HG03095 (cell line): ENCODE measurements around the gene DCAF5.
"Not testable (repeated sequence)": the region's sequence is repeated elsewhere in the genome, so short reads cannot be mapped to it uniquely, and the experiment has no call there.

Experiments used
- ATAC-seq: cut with Tn5 transposase; IDR thresholded peaks from one replicate; pipeline ENCODE4 v1.9.1; 2021; ENCODE audit warnings: moderate library complexity; ENCODE audit not compliant: unreplicated experiment

Gene DCAF5, protein sequence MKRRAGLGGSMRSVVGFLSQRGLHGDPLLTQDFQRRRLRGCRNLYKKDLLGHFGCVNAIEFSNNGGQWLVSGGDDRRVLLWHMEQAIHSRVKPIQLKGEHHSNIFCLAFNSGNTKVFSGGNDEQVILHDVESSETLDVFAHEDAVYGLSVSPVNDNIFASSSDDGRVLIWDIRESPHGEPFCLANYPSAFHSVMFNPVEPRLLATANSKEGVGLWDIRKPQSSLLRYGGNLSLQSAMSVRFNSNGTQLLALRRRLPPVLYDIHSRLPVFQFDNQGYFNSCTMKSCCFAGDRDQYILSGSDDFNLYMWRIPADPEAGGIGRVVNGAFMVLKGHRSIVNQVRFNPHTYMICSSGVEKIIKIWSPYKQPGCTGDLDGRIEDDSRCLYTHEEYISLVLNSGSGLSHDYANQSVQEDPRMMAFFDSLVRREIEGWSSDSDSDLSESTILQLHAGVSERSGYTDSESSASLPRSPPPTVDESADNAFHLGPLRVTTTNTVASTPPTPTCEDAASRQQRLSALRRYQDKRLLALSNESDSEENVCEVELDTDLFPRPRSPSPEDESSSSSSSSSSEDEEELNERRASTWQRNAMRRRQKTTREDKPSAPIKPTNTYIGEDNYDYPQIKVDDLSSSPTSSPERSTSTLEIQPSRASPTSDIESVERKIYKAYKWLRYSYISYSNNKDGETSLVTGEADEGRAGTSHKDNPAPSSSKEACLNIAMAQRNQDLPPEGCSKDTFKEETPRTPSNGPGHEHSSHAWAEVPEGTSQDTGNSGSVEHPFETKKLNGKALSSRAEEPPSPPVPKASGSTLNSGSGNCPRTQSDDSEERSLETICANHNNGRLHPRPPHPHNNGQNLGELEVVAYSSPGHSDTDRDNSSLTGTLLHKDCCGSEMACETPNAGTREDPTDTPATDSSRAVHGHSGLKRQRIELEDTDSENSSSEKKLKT

DNA sequence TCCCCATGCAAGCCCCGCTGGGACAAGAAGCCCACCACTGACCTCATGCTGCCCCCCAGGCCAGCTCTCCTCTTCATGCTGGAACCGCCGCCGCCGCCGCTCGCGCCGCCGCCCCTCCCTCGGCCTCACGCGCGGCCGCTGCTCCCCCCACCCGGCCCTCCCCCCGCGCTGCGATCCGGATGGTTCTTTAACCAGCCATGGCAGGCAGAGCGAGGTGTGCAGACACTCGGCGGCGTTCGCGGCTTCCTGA, at the start of gene DCAF5:
Gene DCAF5 (minus strand): TSS at position 218 of the 250 bp plus-strand sequence. CDS start 141 bp downstream, at position 77.
- no peak for ATAC-seq

DNA sequence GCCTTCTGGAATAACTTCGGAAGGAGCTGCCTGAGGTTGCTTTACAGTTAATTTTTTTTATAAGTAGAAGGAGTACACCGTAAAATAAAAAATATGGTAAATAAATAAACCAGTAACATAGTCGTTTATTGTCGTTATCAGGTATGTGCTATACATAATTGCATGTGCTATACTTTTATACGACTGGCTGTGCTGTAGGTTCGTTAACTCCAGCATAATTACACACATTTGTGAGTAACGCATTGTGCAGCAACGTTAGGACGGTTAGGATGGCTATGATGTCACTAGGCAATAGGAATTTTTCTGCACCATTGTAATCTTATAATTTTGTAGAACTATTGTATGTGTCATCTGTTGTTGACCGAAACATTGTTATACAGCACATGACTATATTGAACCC, 46.9 kb upstream of the DCAF5 start:
- no peak for ATAC-seq

DNA sequence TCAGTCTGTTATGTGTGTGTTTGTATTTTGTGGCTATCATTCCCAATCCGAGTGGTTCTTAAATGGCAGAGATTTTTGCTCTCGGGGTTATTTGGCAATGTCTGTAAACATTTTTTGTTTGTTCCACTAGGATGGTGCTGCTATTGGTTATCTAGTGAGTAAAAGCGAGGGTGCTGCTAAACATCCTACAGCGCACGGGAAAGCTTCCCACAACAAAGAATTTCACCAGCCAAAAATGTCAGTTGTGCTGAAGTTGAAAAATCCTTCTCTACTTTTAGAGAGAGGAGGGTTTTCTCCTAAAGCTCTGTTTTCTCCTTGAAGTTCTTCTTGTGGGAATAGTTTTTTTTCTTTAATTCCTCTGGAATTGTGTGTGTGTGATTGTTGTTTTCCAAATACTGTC, 40.8 kb upstream of the DCAF5 start:
- ATAC-seq: no peak

GRCh38 chr14:69191340-69192111, 38.6 kb upstream of the DCAF5 start, which contains the start of gene EXD2:
Gene EXD2 (plus strand): TSS chr14:69191498. CDS start chr14:69209471, 17,973 bp downstream.
- ATAC-seq: peak; percentile 87

GRCh38 chr14:69190191-69190590, 37.3 kb upstream of the DCAF5 start:
- no peak for ATAC-seq

- no peak for ATAC-seq
Observed at GRCh38 chr14:69183735-69184134, 30.8 kb upstream of the DCAF5 start.

- ATAC-seq: not testable (repeated sequence)
Observed at GRCh38 chr14:69182580-69182979, 29.7 kb upstream of the DCAF5 start.

DNA sequence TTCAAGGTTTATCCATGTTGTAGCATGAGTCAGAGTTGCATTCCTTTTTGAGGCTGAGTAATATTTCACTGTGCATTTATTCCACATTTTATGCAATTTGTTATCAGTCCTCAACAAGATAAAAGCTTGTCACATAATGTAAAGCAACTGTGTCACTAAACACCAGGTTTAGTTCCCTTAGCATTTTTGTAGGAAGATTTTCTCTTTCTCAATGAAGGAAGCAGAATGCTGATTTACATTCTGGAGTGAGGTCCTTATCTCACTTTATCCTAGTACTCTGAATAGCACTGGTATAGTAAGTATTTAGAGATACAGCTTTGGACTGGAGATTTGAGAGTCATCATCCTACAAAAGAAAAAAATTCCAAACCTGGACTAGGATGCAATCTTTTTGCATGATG, 28.6 kb upstream of the DCAF5 start:
- no peak for ATAC-seq

DNA sequence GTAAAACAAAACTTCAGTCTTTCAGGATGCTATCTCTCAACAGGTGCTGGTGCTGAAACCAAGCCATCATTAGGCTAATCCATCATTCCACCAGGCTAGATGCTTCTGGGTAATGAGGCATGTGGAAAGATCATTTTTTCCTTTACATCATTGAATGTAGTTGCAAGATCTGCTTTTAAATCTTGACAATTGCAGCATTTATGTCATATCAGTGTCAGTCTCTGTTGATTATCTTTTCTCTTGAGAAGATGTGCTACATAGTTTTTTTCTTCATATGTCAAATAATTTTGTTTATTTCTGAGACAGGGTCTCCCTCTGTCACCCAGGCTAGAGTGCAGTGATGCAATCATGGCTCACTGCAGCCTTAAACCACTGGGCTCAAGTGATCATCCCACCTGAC, 22.2 kb upstream of the DCAF5 start:
- no peak for ATAC-seq

DNA sequence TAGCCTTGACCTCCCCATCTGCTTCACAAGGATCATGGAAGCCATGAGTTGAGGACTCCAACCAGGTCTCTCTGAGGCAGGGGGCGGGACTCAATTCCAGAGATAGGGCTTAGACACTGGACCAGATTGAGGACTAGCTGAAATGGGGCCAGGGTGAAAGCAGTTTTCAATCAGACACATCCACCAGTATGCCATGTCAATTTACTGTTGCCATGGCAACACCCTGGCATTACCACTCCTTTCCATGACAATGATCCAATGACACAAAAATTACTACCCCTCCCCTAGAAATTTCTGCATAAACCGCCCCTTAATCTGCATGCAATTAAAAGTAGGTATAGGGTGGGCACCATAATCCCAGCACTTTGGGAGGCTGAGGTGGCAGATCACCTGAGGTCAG, 18.6 kb upstream of the DCAF5 start:
- ATAC-seq: no peak

- no peak for ATAC-seq
Observed at GRCh38 chr14:69170839-69171238, 17.9 kb upstream of the DCAF5 start.

DNA sequence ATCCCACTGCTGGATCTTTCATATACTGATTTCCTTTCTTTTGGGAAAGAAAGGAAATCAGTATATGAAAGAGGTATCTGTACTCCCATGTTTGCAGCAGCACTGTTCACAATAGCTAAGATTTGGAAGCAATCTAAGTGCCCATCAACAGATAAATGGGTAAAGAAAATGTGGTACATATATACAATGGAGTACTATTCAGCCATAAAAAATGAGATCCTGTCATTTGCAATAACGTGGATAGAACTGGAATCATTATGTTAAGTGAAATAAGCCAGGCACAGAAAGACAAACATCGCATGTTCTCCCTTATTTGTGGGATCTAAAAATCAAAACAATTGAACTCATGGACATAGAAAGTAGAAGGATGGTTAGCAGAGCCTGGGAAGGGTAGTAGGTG, 12.9 kb upstream of the DCAF5 start:
- not testable (repeated sequence) for ATAC-seq

GRCh38 chr14:69161590-69161989, 8.7 kb upstream of the DCAF5 start:
- no peak for ATAC-seq

DNA sequence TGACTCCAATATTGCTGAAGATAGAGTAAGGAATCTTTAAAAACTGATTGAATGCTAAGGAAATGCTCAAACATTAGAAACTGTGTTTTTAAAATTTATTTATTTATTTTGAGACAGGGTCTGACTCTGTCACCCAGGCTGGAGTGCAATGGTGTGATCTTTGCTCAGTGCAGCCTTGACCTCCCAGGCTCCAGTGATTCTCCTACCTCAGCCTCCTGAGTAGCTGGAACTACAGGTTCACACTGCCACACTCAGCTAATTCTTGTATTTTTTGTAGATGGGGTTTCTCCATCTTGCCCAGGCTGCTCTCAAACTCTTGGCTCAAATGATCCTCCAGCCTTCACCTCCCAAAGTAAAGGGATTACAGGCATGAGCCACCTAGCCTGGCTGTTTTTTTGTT, 3.3 kb upstream of the DCAF5 start:
- no peak for ATAC-seq

DNA sequence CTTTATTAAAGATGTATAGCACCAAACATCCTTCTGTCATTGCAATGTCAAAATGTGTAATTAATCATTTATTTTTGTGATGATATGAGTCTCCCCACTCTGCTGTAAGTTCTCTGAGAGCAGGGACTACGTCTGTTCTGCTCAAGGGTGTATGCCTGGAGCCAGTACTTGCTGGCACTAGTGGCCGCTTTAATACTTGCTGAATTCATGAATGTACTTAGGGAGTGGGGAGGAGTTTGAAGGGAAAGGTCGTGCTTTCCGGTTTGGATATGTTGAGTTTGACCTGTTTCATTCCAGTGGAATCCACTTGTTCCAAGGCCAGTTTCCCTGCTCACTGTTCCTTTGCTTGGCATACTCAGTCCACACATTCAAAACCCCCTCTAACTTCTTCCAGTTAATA, 1.9 kb upstream of the DCAF5 start:
- no peak for ATAC-seq

DNA sequence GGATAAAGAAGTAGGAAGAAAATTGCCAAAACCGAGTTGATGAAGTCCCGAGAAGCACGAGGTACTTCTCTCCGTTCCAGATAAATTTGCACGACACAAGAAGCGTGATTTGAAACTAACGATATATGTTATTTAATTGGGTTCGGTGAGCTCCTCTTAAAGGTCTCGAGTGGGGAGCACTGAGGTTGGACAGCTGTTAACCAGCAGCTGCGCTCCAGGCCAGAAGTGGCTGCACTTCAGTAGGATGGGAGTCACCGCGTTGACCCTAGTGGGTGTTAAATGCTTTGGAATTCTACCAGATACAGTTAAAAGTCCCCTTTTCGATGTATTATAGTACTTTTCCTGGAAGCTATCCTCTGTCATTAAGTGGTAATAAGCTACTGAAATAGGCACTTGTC, 953 bp upstream of the DCAF5 start:
- ATAC-seq: no peak

DNA sequence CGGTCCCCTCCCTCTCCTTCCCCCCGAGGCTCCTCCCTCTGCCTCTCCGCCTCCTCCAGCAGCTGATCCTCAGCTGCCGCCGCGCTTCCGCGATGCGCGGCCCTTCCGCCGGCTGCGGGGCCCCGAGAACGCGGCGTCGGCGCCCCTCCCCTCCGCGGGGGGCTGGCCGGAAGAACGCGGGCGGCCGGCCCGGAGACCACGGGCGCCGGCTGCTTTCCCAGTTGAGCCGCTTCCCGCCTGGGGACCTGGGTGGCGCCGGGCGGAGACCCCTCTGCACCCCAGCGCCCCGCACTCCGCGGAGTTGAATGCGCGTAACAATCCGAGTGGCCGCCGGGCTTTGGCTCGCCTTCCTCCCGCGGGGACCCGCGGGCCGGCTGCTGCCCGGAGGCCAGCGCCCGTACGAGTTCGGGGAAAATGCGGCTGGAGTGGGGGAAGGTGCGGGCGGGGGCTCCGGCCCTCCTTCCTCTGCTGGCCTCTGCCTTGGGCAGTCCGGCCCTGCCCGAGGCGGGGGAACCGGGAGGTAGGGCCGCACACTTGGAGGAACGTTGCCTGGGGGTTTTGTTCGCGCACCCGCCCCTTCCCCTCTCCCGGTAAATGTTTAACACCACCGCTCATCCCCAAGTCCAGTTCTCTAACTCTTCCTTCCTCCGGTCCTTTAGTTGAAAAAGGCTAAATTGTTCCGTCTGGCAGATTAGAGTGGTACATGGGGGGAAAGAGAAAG, 393 bp upstream of the DCAF5 start:
- ATAC-seq: peak; percentile 90

- ATAC-seq: no peak
Observed at GRCh38 chr14:69152181-69152901, 578 bp downstream of the DCAF5 start.

GRCh38 chr14:69151458-69152180, 1.3 kb downstream of the DCAF5 start:
- peak; percentile 48 for ATAC-seq
